ENCODE results near the gene LGI1.

Gene LGI1

DNA sequence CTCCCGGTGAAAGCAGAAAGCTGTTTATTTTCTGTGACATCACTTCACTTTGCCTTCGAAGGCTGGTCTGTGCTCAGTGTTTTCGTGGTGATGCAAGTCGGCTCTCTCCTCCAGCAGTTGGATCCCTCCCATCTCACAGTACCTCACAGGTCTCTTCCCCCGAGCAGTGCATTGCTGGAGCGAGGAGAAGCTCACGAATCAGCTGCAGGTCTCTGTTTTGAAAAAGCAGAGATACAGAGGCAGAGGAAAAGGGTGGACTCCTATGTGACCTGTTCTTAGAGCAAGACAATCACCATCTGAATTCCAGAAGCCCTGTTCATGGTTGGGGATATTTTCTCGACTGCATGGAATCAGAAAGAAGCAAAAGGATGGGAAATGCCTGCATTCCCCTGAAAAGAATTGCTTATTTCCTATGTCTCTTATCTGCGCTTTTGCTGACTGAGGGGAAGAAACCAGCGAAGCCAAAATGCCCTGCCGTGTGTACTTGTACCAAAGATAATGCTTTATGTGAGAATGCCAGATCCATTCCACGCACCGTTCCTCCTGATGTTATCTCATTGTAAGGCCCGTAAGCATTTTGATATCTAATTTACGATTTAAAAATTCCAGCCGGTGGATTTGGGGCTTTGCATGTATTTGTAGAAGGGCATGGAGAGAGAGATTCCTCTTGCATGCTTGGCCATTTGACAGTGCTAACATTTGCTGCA, at the start of gene LGI1:
LGI1 (plus strand) TSS at position 136 of the 707 bp plus-strand sequence; CDS start at position 345, 209 bp downstream.
- no peak for DNase-seq (ENCODE audit: low read depth)
- TF ChIP-seq, protein P1, sequence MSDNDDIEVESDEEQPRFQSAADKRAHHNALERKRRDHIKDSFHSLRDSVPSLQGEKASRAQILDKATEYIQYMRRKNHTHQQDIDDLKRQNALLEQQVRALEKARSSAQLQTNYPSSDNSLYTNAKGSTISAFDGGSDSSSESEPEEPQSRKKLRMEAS (IDR thresholded peaks at IDR 0.05; ENCODE audit: low read depth, low read length) = no peak
- TF ChIP-seq POLR2A (IDR thresholded peaks at IDR 0.05; ENCODE audit: extremely low read depth, insufficient read length) (no peak), MYC (IDR thresholded peaks at IDR 0.05; ENCODE audit: low read depth, low read length) (no peak)
- TF ChIP-seq, protein P2, sequence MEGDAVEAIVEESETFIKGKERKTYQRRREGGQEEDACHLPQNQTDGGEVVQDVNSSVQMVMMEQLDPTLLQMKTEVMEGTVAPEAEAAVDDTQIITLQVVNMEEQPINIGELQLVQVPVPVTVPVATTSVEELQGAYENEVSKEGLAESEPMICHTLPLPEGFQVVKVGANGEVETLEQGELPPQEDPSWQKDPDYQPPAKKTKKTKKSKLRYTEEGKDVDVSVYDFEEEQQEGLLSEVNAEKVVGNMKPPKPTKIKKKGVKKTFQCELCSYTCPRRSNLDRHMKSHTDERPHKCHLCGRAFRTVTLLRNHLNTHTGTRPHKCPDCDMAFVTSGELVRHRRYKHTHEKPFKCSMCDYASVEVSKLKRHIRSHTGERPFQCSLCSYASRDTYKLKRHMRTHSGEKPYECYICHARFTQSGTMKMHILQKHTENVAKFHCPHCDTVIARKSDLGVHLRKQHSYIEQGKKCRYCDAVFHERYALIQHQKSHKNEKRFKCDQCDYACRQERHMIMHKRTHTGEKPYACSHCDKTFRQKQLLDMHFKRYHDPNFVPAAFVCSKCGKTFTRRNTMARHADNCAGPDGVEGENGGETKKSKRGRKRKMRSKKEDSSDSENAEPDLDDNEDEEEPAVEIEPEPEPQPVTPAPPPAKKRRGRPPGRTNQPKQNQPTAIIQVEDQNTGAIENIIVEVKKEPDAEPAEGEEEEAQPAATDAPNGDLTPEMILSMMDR (IDR thresholded peaks at IDR 0.05; ENCODE audit: low read depth, low read length) = no peak
- no peak within 1 kb of the TSS for H3K4me3 ChIP-seq (ENCODE audit: low read depth, low read length)

DNA sequence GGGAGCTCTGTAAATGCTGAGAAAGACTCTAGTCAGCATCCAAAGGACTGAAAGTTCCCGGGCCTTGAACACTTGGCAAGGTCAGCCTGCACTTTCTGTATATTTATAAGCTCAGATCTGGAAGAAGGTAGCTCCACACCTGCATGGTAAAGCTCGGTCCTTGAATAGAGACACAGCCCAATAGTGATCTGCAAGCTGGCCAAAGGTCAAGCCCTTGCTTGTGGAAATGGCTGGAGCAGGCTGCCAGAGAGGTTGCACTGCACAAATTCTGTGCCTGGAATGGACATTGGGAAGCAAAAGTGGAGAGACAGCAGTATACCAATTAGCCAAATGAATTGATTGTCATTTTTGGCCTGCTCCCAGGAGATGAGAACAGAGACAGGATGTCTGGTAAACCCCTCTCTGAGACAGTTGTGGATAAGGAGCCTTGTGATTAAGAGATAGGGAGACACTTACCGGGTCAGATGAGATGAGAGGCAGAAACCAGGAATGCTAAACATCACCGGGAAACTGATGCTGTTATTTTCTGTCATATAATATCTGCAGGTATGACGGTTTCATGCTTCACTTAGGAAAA, 47.3 kb upstream of the LGI1 start:
- DNase-seq (ENCODE audit: low read depth) = no peak
- no peak overlapping the region for H3K4me3 ChIP-seq (ENCODE audit: low read depth, low read length)
- TF ChIP-seq, protein P1 (IDR thresholded peaks at IDR 0.05; ENCODE audit: low read depth, low read length) = no peak
- TF ChIP-seq POLR2A (IDR thresholded peaks at IDR 0.05; ENCODE audit: extremely low read depth, insufficient read length) (no peak), MYC (IDR thresholded peaks at IDR 0.05; ENCODE audit: low read depth, low read length) (no peak)
- TF ChIP-seq, protein P2 (IDR thresholded peaks at IDR 0.05; ENCODE audit: low read depth, low read length) = no peak

DNA sequence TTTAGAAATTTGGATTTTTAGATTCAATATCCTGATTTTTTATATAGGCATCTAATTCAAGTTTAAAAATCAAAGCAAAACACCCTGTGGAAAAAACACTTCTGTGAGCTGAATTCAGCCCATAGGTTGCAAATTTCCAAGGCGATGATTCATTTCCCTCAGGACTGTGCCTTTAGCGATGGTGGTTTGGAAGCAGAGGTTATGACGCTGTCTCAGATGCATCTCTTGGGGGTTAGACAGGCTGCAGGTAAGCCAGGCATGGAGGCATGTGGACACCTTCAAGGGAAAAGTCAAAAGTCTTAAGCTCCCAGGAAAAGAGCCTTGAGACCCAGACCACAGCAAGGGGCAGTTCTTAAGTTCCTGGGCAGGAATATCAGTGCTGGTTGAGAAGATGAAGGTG, 45.8 kb upstream of the LGI1 start:
- TF ChIP-seq, protein P1 (IDR thresholded peaks at IDR 0.05; ENCODE audit: low read depth, low read length) = no peak
- TF ChIP-seq POLR2A (IDR thresholded peaks at IDR 0.05; ENCODE audit: extremely low read depth, insufficient read length) (no peak), MYC (IDR thresholded peaks at IDR 0.05; ENCODE audit: low read depth, low read length) (no peak)
- TF ChIP-seq, protein P2 (IDR thresholded peaks at IDR 0.05; ENCODE audit: low read depth, low read length) = no peak
- DNase-seq (ENCODE audit: low read depth) = no peak
- H3K4me3 ChIP-seq (ENCODE audit: low read depth, low read length) = no peak overlapping the region

DNA sequence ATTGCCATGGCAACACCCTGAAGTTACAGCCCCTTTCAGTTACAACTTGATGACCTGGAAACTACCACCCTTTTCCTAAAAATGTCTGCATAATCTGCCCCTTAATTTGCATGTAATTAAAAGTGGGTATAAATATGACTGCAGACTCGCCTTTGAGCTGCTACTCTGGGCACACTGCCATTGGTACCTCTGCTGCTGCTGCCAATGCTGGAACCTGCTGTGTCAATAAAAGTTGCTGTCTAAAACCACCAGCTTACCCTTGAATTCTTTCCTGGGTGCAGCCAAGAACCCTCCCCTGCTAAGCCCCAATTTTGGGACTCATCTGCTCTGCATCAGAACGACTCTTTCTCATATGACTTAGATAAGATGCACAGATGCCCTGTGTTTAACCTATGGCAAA, 45.1 kb upstream of the LGI1 start:
- no peak for DNase-seq (ENCODE audit: low read depth)
- TF ChIP-seq POLR2A (IDR thresholded peaks at IDR 0.05; ENCODE audit: extremely low read depth, insufficient read length) = no peak
- TF ChIP-seq, protein P2 (IDR thresholded peaks at IDR 0.05; ENCODE audit: low read depth, low read length) = no peak

DNA sequence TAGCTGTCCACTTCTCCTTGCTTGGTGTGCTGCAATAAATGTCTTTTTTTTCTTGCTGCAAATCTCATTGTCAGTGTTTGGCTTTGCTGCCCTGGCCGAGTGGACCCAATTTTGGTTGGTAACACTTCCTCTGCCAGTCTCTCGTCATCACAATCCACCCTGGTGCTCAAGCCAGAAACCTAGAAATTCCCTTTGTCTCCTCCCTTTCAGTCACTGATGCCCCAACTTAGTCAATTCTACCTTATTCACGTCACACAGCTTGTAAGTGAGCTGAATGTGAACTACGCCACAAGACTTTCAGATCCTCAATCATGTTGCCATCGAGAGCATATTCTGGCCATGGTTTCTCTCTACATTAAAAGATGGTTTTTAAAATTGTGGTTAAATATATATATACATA, 42.4 kb upstream of the LGI1 start:
- TF ChIP-seq POLR2A (IDR thresholded peaks at IDR 0.05; ENCODE audit: extremely low read depth, insufficient read length) (no peak), MYC (IDR thresholded peaks at IDR 0.05; ENCODE audit: low read depth, low read length) (no peak)
- TF ChIP-seq, protein P1 (IDR thresholded peaks at IDR 0.05; ENCODE audit: low read depth, low read length) = no peak
- TF ChIP-seq, protein P2 (IDR thresholded peaks at IDR 0.05; ENCODE audit: low read depth, low read length) = no peak
- no peak for DNase-seq (ENCODE audit: low read depth)
- no peak overlapping the region for H3K4me3 ChIP-seq (ENCODE audit: low read depth, low read length)

More for the DNA sequence above, 45.1 kb upstream of the LGI1 start:
- no peak overlapping the region for H3K4me3 ChIP-seq (ENCODE audit: low read depth, low read length)

Measured in NB4 (cell line).